ENCODE results near the gene KLHL10.

- TF ChIP-seq CTCF (IDR thresholded peaks at IDR 0.05): no peak
- TF ChIP-seq ZFX (IDR thresholded peaks at IDR 0.05; ENCODE audit: borderline replicate concordance): no peak
Observed at GRCh38 chr17:41869426-41869825, 31.8 kb downstream of the KLHL10 start.

All from 22Rv1 (cell line).